IMR-90 (cell line): ENCODE data around the gene CENPV. TPM values are rescaled to one million over a fixed set of nuclear protein-coding genes. Genes with fewer than 3 reads are reported as not detected.
A peak's percentile ranks its signal among the peaks of the same experiment; 100 is the strongest.

Source experiments
- ATAC-seq: fragments of 200-7000 bp; cut with Tn5 transposase; 2 replicates; pipeline ENCODE4 v1.9.1; 2020; ENCODE audit warnings: low read depth, mild to moderate bottlenecking, moderate library complexity
- BruUV-seq: library from RNA; stranded (reverse); fragments of 400-500 nt; replicated peaks from 2 replicates; lab custom pipeline; 2021; lab: Mats Ljungman, UMichigan
- CTCF ChIA-PET: fragments of 300-600 bp; formaldehyde crosslinking; extraction: SDS; loops from one replicate; lab custom pipeline; 2021; ENCODE audit warnings: antibody characterized with exemption; lab: Yijun Ruan, JAX
- POLR2A ChIA-PET: fragments of 300-600 bp; sonication (Branson Sonifier 250); formaldehyde crosslinking; loops from one replicate; lab custom pipeline; 2022; ENCODE audit warnings: antibody characterized with exemption; ENCODE audit not compliant: unreplicated experiment; lab: Charles Lee
- DNase-seq: peaks from one replicate; pipeline ENCODE4 v3.0.0; 2013
- H2AFZ ChIP-seq: replicated peaks from 2 replicates; pipeline ENCODE3; 2013; ENCODE audit warnings: low read length, mild to moderate bottlenecking; ENCODE audit not compliant: poor library complexity
- H2AK5ac ChIP-seq: 2 replicates; pipeline ENCODE4 v1.6.1; 2013; ENCODE audit warnings: low read depth, low read length, inconsistent platforms
- H2AK9ac ChIP-seq: replicated peaks from 2 replicates; pipeline ENCODE3; 2013; ENCODE audit warnings: mild to moderate bottlenecking, low read depth, low read length, moderate library complexity; ENCODE audit not compliant: poor library complexity
- H2BK120ac ChIP-seq: 2 replicates; pipeline ENCODE4 v1.6.1; 2013; ENCODE audit warnings: low read depth, low read length, inconsistent platforms
- H2BK15ac ChIP-seq: 3 replicates; pipeline ENCODE4 v1.6.1; 2013; ENCODE audit warnings: low read depth, low read length, inconsistent platforms
- H2BK20ac ChIP-seq: 2 replicates; pipeline ENCODE4 v1.6.1; 2013; ENCODE audit warnings: low read depth, mild to moderate bottlenecking, inconsistent platforms, low read length, moderate library complexity
- H2BK5ac ChIP-seq: 2 replicates; pipeline ENCODE4 v1.6.1; 2013; ENCODE audit warnings: mild to moderate bottlenecking, low read depth, low read length, inconsistent platforms; ENCODE audit not compliant: poor library complexity, severe bottlenecking
- H3K14ac ChIP-seq: replicated peaks from 2 replicates; pipeline ENCODE4 v1.6.1; 2013; ENCODE audit warnings: low read depth, low read length, inconsistent platforms
- H3K18ac ChIP-seq: 2 replicates; pipeline ENCODE4 v1.6.1; 2013; ENCODE audit warnings: low read depth, low read length, control low read depth
- H3K23ac ChIP-seq: 2 replicates; pipeline ENCODE4 v1.6.1; 2013; ENCODE audit warnings: low read depth, low read length, inconsistent platforms
- H3K27ac ChIP-seq: 2 replicates; pipeline ENCODE4 v1.5.1; 2013; ENCODE audit warnings: mild to moderate bottlenecking, control low read depth, low read length; ENCODE audit not compliant: insufficient read depth
- H3K27me3 ChIP-seq: 2 replicates; pipeline ENCODE4 v1.6.1; 2013; ENCODE audit warnings: low read length; ENCODE audit not compliant: control insufficient read depth, insufficient read depth
- H3K36me3 ChIP-seq: 2 replicates; pipeline ENCODE4 v1.6.1; 2013; ENCODE audit warnings: low read length, mixed read lengths; ENCODE audit not compliant: control insufficient read depth, insufficient read depth
- H3K4ac ChIP-seq: 2 replicates; pipeline ENCODE4 v1.6.1; 2013; ENCODE audit warnings: low read depth, low read length, inconsistent platforms
- H3K4me1 ChIP-seq: 2 replicates; pipeline ENCODE4 v1.6.1; 2013; ENCODE audit warnings: low read length, mixed read lengths; ENCODE audit not compliant: control insufficient read depth, insufficient read depth
- H3K4me2 ChIP-seq: 2 replicates; pipeline ENCODE4 v1.6.1; 2013; ENCODE audit warnings: low read depth, mild to moderate bottlenecking, control low read depth, low read length, moderate library complexity
- H3K4me3 ChIP-seq: 2 replicates; pipeline ENCODE4 v1.5.1; 2013; ENCODE audit warnings: low read depth, mild to moderate bottlenecking, control low read depth, low read length, moderate library complexity; ENCODE audit not compliant: insufficient read depth
- H3K56ac ChIP-seq: 2 replicates; pipeline ENCODE4 v1.6.1; 2013; ENCODE audit warnings: low read length, inconsistent platforms; ENCODE audit not compliant: insufficient read depth; ENCODE audit errors: extremely low read depth
- H3K79me1 ChIP-seq, 2 experiments: 2 replicates each; pipeline ENCODE4 v1.6.1; 2013; ENCODE audit warnings: low read length in 2 of 2, inconsistent platforms in 1 of 2, low read depth in 1 of 2
- H3K9ac ChIP-seq: 2 replicates; pipeline ENCODE4 v1.6.1; 2013; ENCODE audit warnings: low read depth, low read length, control low read depth
- H3K9me1 ChIP-seq: 2 replicates; pipeline ENCODE4 v1.6.1; 2013; ENCODE audit warnings: low read length, inconsistent platforms; ENCODE audit not compliant: insufficient read depth
- H3K9me3 ChIP-seq: 2 replicates; pipeline ENCODE4 v1.6.1; 2013; ENCODE audit warnings: low read length; ENCODE audit not compliant: control insufficient read depth, insufficient read depth
- H4K20me1 ChIP-seq: 2 replicates; pipeline ENCODE4 v1.6.1; 2013; ENCODE audit warnings: low read length, inconsistent platforms; ENCODE audit not compliant: insufficient read depth
- H4K5ac ChIP-seq: 2 replicates; pipeline ENCODE4 v1.6.1; 2013; ENCODE audit warnings: mild to moderate bottlenecking, low read depth, low read length, control low read depth
- H4K8ac ChIP-seq, 2 experiments: 2 replicates each; pipeline ENCODE4 v1.6.1; 2013; ENCODE audit warnings: low read depth in 2 of 2, low read length in 2 of 2, control low read depth in 1 of 2, inconsistent platforms in 1 of 2
- H4K91ac ChIP-seq: 2 replicates; pipeline ENCODE4 v1.6.1; 2013; ENCODE audit warnings: low read depth, low read length, inconsistent platforms; ENCODE audit not compliant: insufficient read depth
- CEBPB ChIP-seq: IDR thresholded peaks from 2 replicates; pipeline ENCODE4 v1.6.1; 2012; ENCODE audit warnings: low read depth, low read length, improper control_type of control experiment
- CHD1 ChIP-seq: IDR thresholded peaks from 2 replicates; pipeline ENCODE4 v1.6.1; 2012; ENCODE audit warnings: low read depth, low read length, improper control_type of control experiment
- MXI1 ChIP-seq: IDR thresholded peaks from 2 replicates; pipeline ENCODE4 v1.6.1; 2012; ENCODE audit warnings: low read depth, mild to moderate bottlenecking, low read length, moderate library complexity, borderline replicate concordance
- RAD21 ChIP-seq: IDR thresholded peaks from 2 replicates; pipeline ENCODE4 v1.6.1; 2012; ENCODE audit warnings: low read length, improper control_type of control experiment
- RCOR1 ChIP-seq: IDR thresholded peaks from 2 replicates; pipeline ENCODE4 v1.6.1; 2012; ENCODE audit warnings: mild to moderate bottlenecking, low read length, improper control_type of control experiment; ENCODE audit not compliant: insufficient replicate concordance
- WGBS, 2 experiments: methylation state at CpG; one replicate each; pipeline versions ENCODE4 v1.1.5 to v1.1.7; 2013; ENCODE audit warnings: missing lambda C conversion rate in 2 of 2; ENCODE audit not compliant: insufficient read length in 1 of 2; ENCODE audit errors: extremely low coverage in 2 of 2; 5-methylcytosine and 5-hydroxymethylcytosine counted together
- dilution Hi-C: fragments of 300-500 bp; cut with HindIII; formaldehyde crosslinking; loops from one replicate; pipeline ENCODE4 v1.14.3; 2018; ENCODE audit warnings: low sequenced_read_pairs; ENCODE audit not compliant: unreplicated experiment
- in situ Hi-C: fragments of 300-500 bp; cut with MboI; formaldehyde crosslinking; loops from 3 replicates; pipeline ENCODE4 v1.14.3; 2019; ENCODE audit warnings: low sequenced_read_pairs, inconsistent platforms, mixed read lengths
- intact Hi-C: fragments of 100-400 bp; cut with micrococcal nuclease; formaldehyde crosslinking; loops from 2 replicates; pipeline ENCODE4 v1.10.0; 2022
- polyA plus RNA-seq, 3 experiments: library from polyadenylated mRNA; depleted of rRNA; stranded (reverse); fragments of >200 nt; gene quantifications; 2 replicates each; pipeline ENCODE4 v1.2.3, GENCODE V29; 2012; ENCODE audit warnings: low replicate concordance in 1 of 3
- total RNA-seq: library from RNA; depleted of rRNA; stranded (reverse); fragments of >200 nt; gene quantifications from 2 replicates; pipeline ENCODE4 v1.2.3, GENCODE V29; 2012

Gene CENPV
- total and polyA plus RNA-seq, 2 of the 4 experiments (the other 2 are of a cell fraction), result 35.3 to 49.8 TPM

DNA sequence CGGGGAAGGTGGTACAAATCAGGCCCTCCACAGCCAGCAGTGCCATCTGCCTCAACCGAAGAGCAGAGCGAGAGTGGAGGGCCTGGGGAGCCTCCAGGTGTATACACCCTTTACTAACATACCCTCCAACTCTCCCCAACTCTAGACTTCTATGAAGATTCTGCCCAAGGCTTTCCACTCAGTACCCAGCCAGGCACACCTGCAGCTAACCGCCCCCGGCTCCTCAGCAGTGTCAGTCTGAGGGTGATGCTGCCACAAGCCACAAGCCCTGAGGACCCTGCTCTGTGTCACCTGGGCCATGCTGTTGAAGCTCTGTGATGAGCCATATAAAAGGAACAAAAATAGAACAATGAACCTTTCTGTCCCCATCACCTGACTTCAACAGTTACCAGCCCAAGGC lies 3.8 kb downstream of the CENPV start:
- intact Hi-C loops, result no loop called here
- H4K91ac ChIP-seq, result no peak overlapping the region
- H2AK9ac ChIP-seq, result peak overlapping the region; percentile 31
- H3K9me1 ChIP-seq, result peaks cover 4% of the 10 kb centered on the region; the same call in 1 of the 2 replicates
- H2AK5ac ChIP-seq, result no peak overlapping the region
- POLR2A ChIA-PET, result interaction anchor here (0.6 to 0.7 kb wide), 2 partner anchors 26 to 198 kb away, joined by 3 to 4 read pairs; no protein-coding TSS in a partner anchor
- H3K4me3 ChIP-seq, result no peak overlapping the region
- ATAC-seq (no peak), DNase-seq (no peak)
- no peak overlapping the region for H3K27ac ChIP-seq
- no peak overlapping the region for H2BK5ac ChIP-seq
- H2BK15ac ChIP-seq, result no peak overlapping the region
- no peak overlapping the region for H3K18ac ChIP-seq
- H2BK120ac ChIP-seq, result no peak overlapping the region
- whole genome bisulfite sequencing, 2 experiments, result no CpG with 5 or more reads among the region's 5 CpGs
- no peaks in the 10 kb centered on the region for H3K9me3 ChIP-seq
- H4K20me1 ChIP-seq, result no peaks in the 10 kb centered on the region
- no peak overlapping the region for H3K14ac ChIP-seq
- CTCF ChIA-PET, result interaction anchor here (1.8 kb wide), 1 partner anchor 14 kb away, joined by 6 read pairs; no protein-coding TSS in a partner anchor
- TF ChIP-seq CEBPB (no peak), CHD1 (no peak), RAD21 (no peak), RCOR1 (no peak), MXI1 (no peak)
- H4K5ac ChIP-seq, result no peak overlapping the region
- no peak overlapping the region for H2AFZ ChIP-seq
- dilution Hi-C loops, result no loop called here
- peaks cover 10% of the 10 kb centered on the region for H3K36me3 ChIP-seq
- H3K9ac ChIP-seq, result no peak overlapping the region
- no peak overlapping the region for H3K4me2 ChIP-seq
- H3K4ac ChIP-seq, result no peak overlapping the region
- H3K23ac ChIP-seq, result no peak overlapping the region
- no peak overlapping the region for H3K56ac ChIP-seq
- no peak overlapping the region for H2BK20ac ChIP-seq
- BruUV-seq, result TSS peak; percentile 25
- no peak overlapping the region for H4K8ac ChIP-seq
- H3K4me1 ChIP-seq, result 0 out of 2 replicates have a peak, but pooled peaks cover 2% of the 10 kb centered on the region
- H3K27me3 ChIP-seq, result no peaks in the 10 kb centered on the region
- in situ Hi-C loops, result no loop called here
- peaks cover 6 to 18% of the 10 kb centered on the region in 2 experiments; a peak in 3 of 4 replicates for H3K79me1 ChIP-seq
